Neural cell (in vitro differentiated cells): ENCODE measurements around the gene NFATC3. TPM values are rescaled to one million over a fixed set of nuclear protein-coding genes. Genes with fewer than 3 reads are reported as not detected.

Source experiments
- H2AFZ ChIP-seq: fragments of 200-600, 300-800 bp; sonication (generic), shearing (Covaris generic); 2 replicates; pipeline ENCODE4 v1.6.0; 2014; ENCODE audit warnings: low read depth, mild to moderate bottlenecking, antibody characterized with exemption, low read length, moderate library complexity
- H3F3A ChIP-seq: fragments of 200-600 bp; shearing (Covaris generic); 2 replicates; pipeline ENCODE4 v1.6.1; 2016; ENCODE audit warnings: mild to moderate bottlenecking, moderate library complexity, mixed read lengths, antibody characterized with exemption, low read length; ENCODE audit not compliant: insufficient read depth, poor library complexity, severe bottlenecking
- H3K27ac ChIP-seq: fragments of 200-600, 300-800 bp; sonication (generic), shearing (Covaris generic); 2 replicates; pipeline ENCODE4 v1.5.1; 2014; ENCODE audit warnings: mild to moderate bottlenecking, low read length, moderate library complexity
- H3K27me3 ChIP-seq: fragments of 300-800, 200-600 bp; sonication (generic), shearing (Covaris generic); 2 replicates; pipeline ENCODE4 v1.6.0; 2014; ENCODE audit warnings: mild to moderate bottlenecking, low read depth, low read length, moderate library complexity; ENCODE audit not compliant: insufficient read depth
- H3K36me3 ChIP-seq: fragments of 300-800, 200-600 bp; sonication (generic), shearing (Covaris generic); 2 replicates; pipeline ENCODE4 v1.5.1; 2014; ENCODE audit warnings: mild to moderate bottlenecking, antibody characterized with exemption, low read length, moderate library complexity; ENCODE audit not compliant: insufficient read depth
- H3K4me2 ChIP-seq: fragments of 300-800, 200-600 bp; sonication (generic), shearing (Covaris generic); 2 replicates; pipeline ENCODE4 v1.6.0; 2014; ENCODE audit warnings: mild to moderate bottlenecking, low read length
- H3K4me3 ChIP-seq: fragments of 300-800, 200-600 bp; sonication (generic), shearing (Covaris generic); 2 replicates; pipeline ENCODE4 v1.5.1; 2014; ENCODE audit warnings: mild to moderate bottlenecking, low read length, moderate library complexity
- H3K79me2 ChIP-seq: fragments of 200-600 bp; shearing (Covaris generic); replicated peaks from 2 replicates; pipeline ENCODE4 v1.6.0; 2014; ENCODE audit warnings: mild to moderate bottlenecking, low read length, moderate library complexity; ENCODE audit not compliant: insufficient read depth
- H3K9ac ChIP-seq: fragments of 300-800, 200-600 bp; sonication (generic), shearing (Covaris generic); 2 replicates; pipeline ENCODE4 v1.6.1; 2016; ENCODE audit warnings: mild to moderate bottlenecking, low read length, mixed read lengths
- H3K9me2 ChIP-seq: fragments of 200-600 bp; shearing (Covaris generic); 2 replicates; pipeline ENCODE4 v1.6.1; 2016; ENCODE audit warnings: mild to moderate bottlenecking, low read length, mixed read lengths; ENCODE audit not compliant: insufficient read depth
- H3K9me3 ChIP-seq: fragments of 200-600, 300-800 bp; sonication (generic), shearing (Covaris generic); 2 replicates; pipeline ENCODE4 v1.6.1; 2016; ENCODE audit warnings: mild to moderate bottlenecking, mixed run types, low read length, moderate library complexity, mixed read lengths
- H4K20me1 ChIP-seq: fragments of 200-600 bp; shearing (Covaris generic); 2 replicates; pipeline ENCODE4 v1.6.1; 2016; ENCODE audit warnings: mild to moderate bottlenecking, mixed run types; ENCODE audit not compliant: insufficient read depth
- CTCF ChIP-seq: fragments of 450-650 bp; IDR thresholded peaks from 2 replicates; pipeline ENCODE4 v1.5.1; 2014; ENCODE audit warnings: antibody characterized with exemption, mild to moderate bottlenecking, moderate library complexity; ENCODE audit not compliant: poor library complexity, severe bottlenecking
- EP300 ChIP-seq: fragments of 450-650 bp; conservative IDR thresholded peaks from 2 replicates; pipeline ENCODE4 v1.6.1; 2014; ENCODE audit warnings: antibody characterized with exemption, mild to moderate bottlenecking, moderate library complexity; ENCODE audit not compliant: poor library complexity, severe bottlenecking
- EZH2 ChIP-seq: fragments of 200-600, 300-800 bp; shearing (Covaris generic), sonication (generic); IDR thresholded peaks from 2 replicates; pipeline ENCODE4 v1.6.1; 2014; ENCODE audit warnings: antibody characterized with exemption, low read length, borderline replicate concordance, mild to moderate bottlenecking; ENCODE audit not compliant: insufficient read depth, poor library complexity, severe bottlenecking
- MXI1 ChIP-seq: fragments of 450-650 bp; conservative IDR thresholded peaks from 2 replicates; pipeline ENCODE4 v1.6.1; 2014; ENCODE audit warnings: antibody characterized with exemption, mild to moderate bottlenecking; ENCODE audit not compliant: poor library complexity, severe bottlenecking
- POLR2AphosphoS5 ChIP-seq: IDR thresholded peaks from 2 replicates; pipeline ENCODE4 v1.6.1; 2012
- RAD21 ChIP-seq: fragments of 450-650 bp; conservative IDR thresholded peaks from 2 replicates; pipeline ENCODE4 v1.6.1; 2014; ENCODE audit warnings: antibody characterized with exemption, mild to moderate bottlenecking, moderate library complexity
- REST ChIP-seq: IDR thresholded peaks from 2 replicates; pipeline ENCODE4 v1.6.1; 2012; ENCODE audit warnings: borderline replicate concordance
- SMC3 ChIP-seq: fragments of 450-650 bp; conservative IDR thresholded peaks from 2 replicates; pipeline ENCODE4 v1.6.1; 2014; ENCODE audit warnings: antibody characterized with exemption, mild to moderate bottlenecking, moderate library complexity; ENCODE audit not compliant: poor library complexity
- TAF1 ChIP-seq: IDR thresholded peaks from 2 replicates; pipeline ENCODE4 v1.6.1; 2012; ENCODE audit warnings: low read depth
- polyA plus RNA-seq: library from polyadenylated mRNA; depleted of rRNA; stranded (reverse); fragments of >200 nt; gene quantifications from 2 replicates; pipeline ENCODE4 v1.2.3, GENCODE V29; 2014

NFATC3 gene
- polyA plus RNA-seq, 1 donor from 2014 or later = 6.2 TPM

- Histone ChIP-seq H3K4me3 (no peak overlapping the region), H3K36me3 (no peaks in the 10 kb centered on the region), H2AFZ (no peak overlapping the region), H3K4me2 (no peak overlapping the region), H3K9ac (no peak overlapping the region), H3K9me2 (no peaks in the 10 kb centered on the region), H3K79me2 (no peaks in the 10 kb centered on the region), H4K20me1 (no peaks in the 10 kb centered on the region), H3K27ac (no peak overlapping the region), H3F3A (no peaks in the 10 kb centered on the region), H3K9me3 (no peaks in the 10 kb centered on the region), H3K27me3 (no peaks in the 10 kb centered on the region)
- TF ChIP-seq POLR2AphosphoS5 (no peak), REST (no peak), EP300 (no peak), TAF1 (no peak), EZH2 (no peak), SMC3 (no peak), RAD21 (no peak), CTCF (no peak), MXI1 (no peak)
These were observed 173.0 kb downstream of the NFATC3 start for GRCh38 chr16:68257906-68258800.

- no peaks in the 10 kb centered on the region for H4K20me1 ChIP-seq
- peaks cover 3% of the 10 kb centered on the region for H3F3A ChIP-seq
- no peak overlapping the region for H3K4me2 ChIP-seq
- H3K27me3 ChIP-seq = no peaks in the 10 kb centered on the region
- H3K9me2 ChIP-seq = no peaks in the 10 kb centered on the region
- H3K79me2 ChIP-seq = no peaks in the 10 kb centered on the region
- TF ChIP-seq CTCF (no peak), EP300 (no peak), EZH2 (no peak), REST (no peak), TAF1 (no peak), SMC3 (no peak), RAD21 (no peak), MXI1 (no peak), POLR2AphosphoS5 (no peak)
- H3K36me3 ChIP-seq = no peaks in the 10 kb centered on the region
- no peak overlapping the region for H3K4me3 ChIP-seq
- no peak overlapping the region for H3K27ac ChIP-seq
- H2AFZ ChIP-seq = no peak overlapping the region
- H3K9ac ChIP-seq = no peak overlapping the region
- H3K9me3 ChIP-seq = no peaks in the 10 kb centered on the region
These were observed 174.0 kb downstream of the NFATC3 start for GRCh38 chr16:68259007-68259825.
